ENCODE measurements around the gene METRN. TPM values are rescaled to one million over a fixed set of nuclear protein-coding genes. Genes with fewer than 3 reads are reported as not detected.

The METRN gene
- total and polyA plus RNA-seq, 3 donors from 2014 or later = 21.0 to 50.6 (median 34.9) TPM

DNA sequence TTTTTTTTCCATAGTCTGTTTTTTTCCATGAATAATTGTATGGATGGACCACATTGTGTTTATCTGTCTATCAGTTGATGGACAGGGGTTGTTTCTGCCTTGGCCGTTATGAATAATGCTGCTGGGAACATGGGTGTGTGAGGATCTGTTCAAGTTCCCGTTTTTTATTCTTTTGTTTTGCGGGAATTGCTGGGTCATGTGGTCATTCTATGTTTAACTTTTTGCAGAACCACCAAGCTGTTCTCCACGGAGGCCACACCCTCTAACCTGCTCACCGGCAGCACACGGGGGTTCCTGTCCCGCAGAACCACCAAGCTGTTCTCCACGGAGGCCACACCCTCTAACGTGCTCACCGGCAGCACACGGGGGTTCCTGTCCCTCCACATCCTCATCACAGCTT, 39.7 kb downstream of the METRN start:
- no peak for TF ChIP-seq POLR2A (IDR thresholded peaks at IDR 0.05)
- TF ChIP-seq, protein P1, sequence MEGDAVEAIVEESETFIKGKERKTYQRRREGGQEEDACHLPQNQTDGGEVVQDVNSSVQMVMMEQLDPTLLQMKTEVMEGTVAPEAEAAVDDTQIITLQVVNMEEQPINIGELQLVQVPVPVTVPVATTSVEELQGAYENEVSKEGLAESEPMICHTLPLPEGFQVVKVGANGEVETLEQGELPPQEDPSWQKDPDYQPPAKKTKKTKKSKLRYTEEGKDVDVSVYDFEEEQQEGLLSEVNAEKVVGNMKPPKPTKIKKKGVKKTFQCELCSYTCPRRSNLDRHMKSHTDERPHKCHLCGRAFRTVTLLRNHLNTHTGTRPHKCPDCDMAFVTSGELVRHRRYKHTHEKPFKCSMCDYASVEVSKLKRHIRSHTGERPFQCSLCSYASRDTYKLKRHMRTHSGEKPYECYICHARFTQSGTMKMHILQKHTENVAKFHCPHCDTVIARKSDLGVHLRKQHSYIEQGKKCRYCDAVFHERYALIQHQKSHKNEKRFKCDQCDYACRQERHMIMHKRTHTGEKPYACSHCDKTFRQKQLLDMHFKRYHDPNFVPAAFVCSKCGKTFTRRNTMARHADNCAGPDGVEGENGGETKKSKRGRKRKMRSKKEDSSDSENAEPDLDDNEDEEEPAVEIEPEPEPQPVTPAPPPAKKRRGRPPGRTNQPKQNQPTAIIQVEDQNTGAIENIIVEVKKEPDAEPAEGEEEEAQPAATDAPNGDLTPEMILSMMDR (IDR thresholded peaks at IDR 0.05) = no peak
- H3K27ac ChIP-seq = no peak overlapping the region
- no peaks in the 10 kb centered on the region for H3K27me3 ChIP-seq
- intact Hi-C loops (cut with DNase I; ENCODE audit: low total_unique reads) = no loop called here
- no peak overlapping the region for H3K4me3 ChIP-seq
- H3K36me3 ChIP-seq (ENCODE audit: low read depth, missing control alignments) = no peaks in the 10 kb centered on the region
- H3K9me3 ChIP-seq = no peaks in the 10 kb centered on the region
- 66 to 71% methylated on average over 11 of the region's 11 CpGs for WGBS, 2 donors
- no peaks in the 10 kb centered on the region for H3K4me1 ChIP-seq
- DNase-seq = no peak

DNA sequence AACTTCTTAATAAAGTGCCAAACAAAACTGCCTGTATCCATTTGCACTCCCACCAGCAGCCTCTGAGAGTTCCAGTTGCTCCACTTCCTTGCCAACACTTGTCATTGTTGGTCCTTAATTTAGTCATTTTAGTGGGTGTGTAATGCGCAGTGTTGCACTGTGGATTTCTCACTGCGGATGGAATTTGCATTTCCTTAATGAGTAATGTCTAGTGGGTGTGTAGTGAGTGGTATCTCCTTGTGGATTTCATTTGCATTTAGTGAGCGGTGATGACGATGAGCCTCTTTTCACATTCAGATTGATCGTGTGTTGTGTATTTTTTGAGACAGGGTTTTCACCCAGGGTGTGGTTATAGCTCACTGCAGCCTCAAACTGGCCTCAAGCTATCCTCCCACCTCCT, 41.5 kb downstream of the METRN start:
- Histone ChIP-seq H3K4me1 (no peaks in the 10 kb centered on the region), H3K9me3 (no peaks in the 10 kb centered on the region), H3K27me3 (no peaks in the 10 kb centered on the region), H3K27ac (no peak overlapping the region), H3K36me3 (ENCODE audit: low read depth, missing control alignments) (no peaks in the 10 kb centered on the region), H3K4me3 (no peak overlapping the region)
- DNase-seq = no peak
- WGBS, 2 donors = 93 to 95% methylated on average over 5 of the region's 5 CpGs
- intact Hi-C loops (cut with DNase I; ENCODE audit: low total_unique reads) = no loop called here
- no peak for TF ChIP-seq POLR2A (IDR thresholded peaks at IDR 0.05)
- TF ChIP-seq, protein P1 (IDR thresholded peaks at IDR 0.05) = no peak

DNA sequence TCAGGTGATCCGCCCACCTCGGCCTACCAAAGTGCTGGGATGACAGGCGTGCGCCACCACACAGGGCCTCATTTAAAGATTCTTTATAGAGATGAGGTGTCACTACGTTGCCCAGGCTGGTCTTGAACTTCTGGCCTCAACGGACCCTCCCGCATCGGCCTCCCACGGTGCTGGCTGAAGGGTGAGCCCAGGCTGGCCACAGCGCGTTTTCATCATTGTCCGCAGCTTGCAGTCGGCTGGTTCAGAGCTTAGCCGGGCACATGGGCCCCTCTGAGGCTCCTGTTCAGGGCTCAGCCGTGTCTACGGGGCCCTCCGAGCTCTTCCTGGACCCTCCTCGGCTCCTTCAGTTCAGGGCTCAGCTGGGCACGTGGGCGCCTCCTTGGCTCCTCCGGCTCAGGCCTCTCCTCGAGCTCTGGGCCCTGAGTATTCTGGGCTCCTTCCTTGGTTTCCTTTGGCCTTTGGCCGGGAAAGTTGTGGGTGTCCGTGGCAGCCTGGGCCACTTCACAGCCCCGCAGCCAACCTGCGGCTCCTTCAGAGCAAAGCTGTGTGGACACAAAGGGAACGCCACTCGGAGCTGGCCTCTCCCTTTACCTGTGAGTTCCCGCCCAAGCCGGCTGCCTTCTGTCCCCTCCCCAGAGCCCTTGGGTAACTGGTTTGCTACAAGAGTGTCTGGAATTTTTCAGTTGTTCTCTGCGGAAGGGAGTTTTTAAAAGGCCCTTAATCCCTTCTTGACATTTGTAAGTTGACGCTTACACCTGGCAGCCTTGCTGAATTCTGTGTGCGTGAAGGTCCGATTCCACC, 44.4 kb downstream of the METRN start:
- no peak for DNase-seq
- WGBS, 2 donors = 85 to 89% methylated on average over 22 to 34 of the region's 34 CpGs
- H3K36me3 ChIP-seq (ENCODE audit: low read depth, missing control alignments) = no peaks in the 10 kb centered on the region
- H3K4me3 ChIP-seq = no peak overlapping the region
- no peak overlapping the region for H3K27ac ChIP-seq
- no peaks in the 10 kb centered on the region for H3K4me1 ChIP-seq
- intact Hi-C loops (cut with DNase I; ENCODE audit: low total_unique reads) = no loop called here
- H3K27me3 ChIP-seq = no peaks in the 10 kb centered on the region
- TF ChIP-seq, protein P1 (IDR thresholded peaks at IDR 0.05) = no peak
- TF ChIP-seq POLR2A (IDR thresholded peaks at IDR 0.05) = no peak
- no peaks in the 10 kb centered on the region for H3K9me3 ChIP-seq

DNA sequence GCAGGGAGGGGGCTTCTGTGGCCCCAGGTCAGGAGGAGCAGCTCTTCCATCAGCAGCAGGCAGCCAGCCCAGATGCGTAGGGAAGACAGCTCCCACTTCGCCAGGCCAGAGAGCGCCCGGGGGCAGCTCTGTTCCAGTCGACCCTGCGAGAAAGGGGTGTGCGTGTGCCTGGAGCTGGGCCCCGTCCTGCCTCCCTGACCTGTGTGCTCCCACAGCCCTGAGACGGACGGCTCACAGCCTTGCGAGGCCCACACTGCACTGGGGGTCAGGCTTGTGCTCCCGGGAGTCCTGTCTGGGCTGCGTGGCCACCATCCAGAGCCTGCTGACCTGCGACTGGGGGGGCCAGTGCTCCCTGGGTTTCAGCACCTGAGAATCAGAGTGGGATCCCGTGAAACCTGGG, 45.1 kb downstream of the METRN start:
- no peaks in the 10 kb centered on the region for H3K36me3 ChIP-seq (ENCODE audit: low read depth, missing control alignments)
- H3K27me3 ChIP-seq = no peaks in the 10 kb centered on the region
- H3K9me3 ChIP-seq = no peaks in the 10 kb centered on the region
- DNase-seq = no peak
- TF ChIP-seq, protein P1 (IDR thresholded peaks at IDR 0.05) = no peak
- no peak for TF ChIP-seq POLR2A (IDR thresholded peaks at IDR 0.05)
- 56 to 63% methylated on average over 12 to 15 of the region's 15 CpGs for WGBS, 2 donors
- no peaks in the 10 kb centered on the region for H3K4me1 ChIP-seq
- intact Hi-C loops (cut with DNase I; ENCODE audit: low total_unique reads) = no loop called here
- no peak overlapping the region for H3K27ac ChIP-seq
- H3K4me3 ChIP-seq = no peak overlapping the region
